Measurements from ENCODE around the gene NOP14. TPM values are rescaled to one million over a fixed set of nuclear protein-coding genes. Genes with fewer than 3 reads are reported as not detected.

NOP14 gene
- total and polyA plus RNA-seq, 2 of the 8 experiments (the other 6 are each of a cell fraction or from before 2014, with no cell fraction given) = 8.6 to 45.3 TPM

DNA sequence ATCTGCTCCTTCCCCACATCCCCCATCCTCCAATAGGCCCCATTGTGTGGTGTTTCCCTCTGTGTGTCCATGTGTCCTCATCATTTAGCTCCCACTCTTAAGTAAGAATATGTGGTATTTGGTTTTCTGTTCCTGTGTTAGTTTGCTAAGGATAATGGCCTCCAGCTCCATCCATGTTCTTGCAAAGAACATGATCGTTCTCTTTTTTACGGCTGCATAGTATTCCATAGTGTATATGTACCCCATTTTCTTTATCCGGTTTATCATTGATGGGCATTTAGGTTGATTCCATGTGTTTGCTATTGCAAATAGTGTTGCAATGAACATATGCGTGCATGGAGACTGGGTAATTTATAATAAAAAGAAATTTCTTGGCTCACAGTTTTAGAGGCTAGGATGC lies 31.7 kb upstream of the NOP14 start (continued):
- no peak for TF ChIP-seq CTCF (IDR thresholded peaks at IDR 0.05; ENCODE audit: control extremely low read depth in 1 of 3, insufficient read depth in 1 of 3, low read depth in 1 of 3, low read length in 3 of 3)
- TF ChIP-seq KDM1A (IDR thresholded peaks at IDR 0.05; ENCODE audit: borderline replicate concordance, low read length) = no peak
- TF ChIP-seq SP4 (IDR thresholded peaks at IDR 0.05; ENCODE audit: low read length) = no peak
